Brain microvascular endothelial cell (primary cell): ENCODE results near the gene KIRREL1.
A peak's percentile ranks its signal among the peaks of the same experiment; 100 is the strongest.

Source experiments
- DNase-seq: peaks from one replicate; pipeline ENCODE4 v3.0.0-alpha.2; 2020
- H3K27ac ChIP-seq: fragments of 250-450 bp; sonication (Bioruptor Pico); 2 replicates; pipeline ENCODE4 v1.5.1; 2020; ENCODE audit warnings: mild to moderate bottlenecking, moderate library complexity
- H3K27me3 ChIP-seq: fragments of 250-450 bp; sonication (Bioruptor Pico); replicated peaks from 2 replicates; pipeline ENCODE4 v1.5.1; 2020; ENCODE audit warnings: mild to moderate bottlenecking
- H3K36me3 ChIP-seq: fragments of 250-450 bp; sonication (Bioruptor Pico); replicated peaks from 2 replicates; pipeline ENCODE4 v1.5.1; 2020; ENCODE audit warnings: mild to moderate bottlenecking
- H3K4me3 ChIP-seq: 2 replicates; pipeline ENCODE4 v1.5.1; 2011; ENCODE audit warnings: low read depth, mild to moderate bottlenecking, control low read depth, low read length, moderate library complexity
- in situ Hi-C: cut with HindIII; loops from 2 replicates; pipeline ENCODE4 v1.10.0; 2017; ENCODE audit warnings: low sequenced_read_pairs, low pct_ligation_motif_present
- TF ChIP-seq, protein P1 (sequence below): IDR thresholded peaks from 2 replicates; pipeline ENCODE4 v1.5.1; 2011; ENCODE audit warnings: low read depth, mild to moderate bottlenecking, moderate library complexity, low read length, control low read depth, inconsistent platforms; ENCODE audit errors: missing control alignments

The KIRREL1 gene

GRCh38 chr1:157971769-157972168 is 21.7 kb upstream of the KIRREL1 start:
- H3K27ac ChIP-seq = no peak overlapping the region
- TF ChIP-seq, protein P1, sequence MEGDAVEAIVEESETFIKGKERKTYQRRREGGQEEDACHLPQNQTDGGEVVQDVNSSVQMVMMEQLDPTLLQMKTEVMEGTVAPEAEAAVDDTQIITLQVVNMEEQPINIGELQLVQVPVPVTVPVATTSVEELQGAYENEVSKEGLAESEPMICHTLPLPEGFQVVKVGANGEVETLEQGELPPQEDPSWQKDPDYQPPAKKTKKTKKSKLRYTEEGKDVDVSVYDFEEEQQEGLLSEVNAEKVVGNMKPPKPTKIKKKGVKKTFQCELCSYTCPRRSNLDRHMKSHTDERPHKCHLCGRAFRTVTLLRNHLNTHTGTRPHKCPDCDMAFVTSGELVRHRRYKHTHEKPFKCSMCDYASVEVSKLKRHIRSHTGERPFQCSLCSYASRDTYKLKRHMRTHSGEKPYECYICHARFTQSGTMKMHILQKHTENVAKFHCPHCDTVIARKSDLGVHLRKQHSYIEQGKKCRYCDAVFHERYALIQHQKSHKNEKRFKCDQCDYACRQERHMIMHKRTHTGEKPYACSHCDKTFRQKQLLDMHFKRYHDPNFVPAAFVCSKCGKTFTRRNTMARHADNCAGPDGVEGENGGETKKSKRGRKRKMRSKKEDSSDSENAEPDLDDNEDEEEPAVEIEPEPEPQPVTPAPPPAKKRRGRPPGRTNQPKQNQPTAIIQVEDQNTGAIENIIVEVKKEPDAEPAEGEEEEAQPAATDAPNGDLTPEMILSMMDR = no peak
- H3K27me3 ChIP-seq = no peaks in the 10 kb centered on the region
- in situ Hi-C loops = loop anchor here (25.0 kb wide), 2 partner anchors 141 to 1066 kb away; no protein-coding TSS in a partner anchor
- H3K36me3 ChIP-seq = no peaks in the 10 kb centered on the region
- no peak for DNase-seq
- no peak overlapping the region for H3K4me3 ChIP-seq

DNA sequence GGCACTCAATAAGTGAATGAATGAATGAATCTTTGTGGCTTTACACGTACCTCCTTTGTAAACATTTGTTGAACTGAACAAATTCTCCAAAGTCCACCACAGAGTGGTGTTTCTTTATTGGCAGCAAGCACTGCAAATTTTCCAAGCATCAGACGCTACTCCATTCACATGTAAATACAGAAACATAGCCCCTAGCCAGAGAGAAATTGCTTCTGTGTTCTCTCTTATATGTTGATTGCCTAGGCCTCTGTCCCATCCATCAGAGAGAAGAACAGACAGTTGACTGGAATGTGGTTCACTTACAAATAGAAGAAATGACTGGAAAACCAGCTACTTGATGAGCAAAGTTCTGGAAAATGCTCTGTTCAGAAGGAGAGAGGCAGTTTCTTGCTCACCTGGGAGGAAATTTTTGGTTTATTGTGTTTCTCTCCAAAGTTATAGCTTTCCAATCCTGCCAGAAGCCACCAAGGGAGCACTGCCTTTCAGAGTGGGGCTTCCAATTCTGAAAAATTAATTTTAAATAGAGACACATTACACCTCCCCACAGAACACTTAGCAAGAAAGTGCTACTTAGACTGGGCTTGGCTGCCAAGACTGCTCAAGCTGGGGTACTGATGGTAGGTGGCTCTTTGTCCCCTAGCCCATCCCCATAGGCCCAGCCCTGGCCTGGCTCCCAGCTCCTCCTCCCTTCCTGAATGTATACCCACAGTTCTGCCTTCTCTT is 18.1 kb upstream of the KIRREL1 start:
- TF ChIP-seq, protein P1 = no peak
- no peak overlapping the region for H3K27ac ChIP-seq
- in situ Hi-C loops = no loop called here

GRCh38 chr1:157976888-157977287 is 16.6 kb upstream of the KIRREL1 start:
- no peak overlapping the region for H3K4me3 ChIP-seq
- H3K27ac ChIP-seq = no peak overlapping the region
- in situ Hi-C loops = no loop called here
- DNase-seq = no peak
- TF ChIP-seq, protein P1 = no peak
- no peaks in the 10 kb centered on the region for H3K36me3 ChIP-seq
- H3K27me3 ChIP-seq = no peaks in the 10 kb centered on the region

More for the DNA sequence above, 18.1 kb upstream of the KIRREL1 start:
- no peak for DNase-seq
- H3K27me3 ChIP-seq = no peaks in the 10 kb centered on the region
- H3K36me3 ChIP-seq = no peaks in the 10 kb centered on the region
- H3K4me3 ChIP-seq = no peak overlapping the region

DNA sequence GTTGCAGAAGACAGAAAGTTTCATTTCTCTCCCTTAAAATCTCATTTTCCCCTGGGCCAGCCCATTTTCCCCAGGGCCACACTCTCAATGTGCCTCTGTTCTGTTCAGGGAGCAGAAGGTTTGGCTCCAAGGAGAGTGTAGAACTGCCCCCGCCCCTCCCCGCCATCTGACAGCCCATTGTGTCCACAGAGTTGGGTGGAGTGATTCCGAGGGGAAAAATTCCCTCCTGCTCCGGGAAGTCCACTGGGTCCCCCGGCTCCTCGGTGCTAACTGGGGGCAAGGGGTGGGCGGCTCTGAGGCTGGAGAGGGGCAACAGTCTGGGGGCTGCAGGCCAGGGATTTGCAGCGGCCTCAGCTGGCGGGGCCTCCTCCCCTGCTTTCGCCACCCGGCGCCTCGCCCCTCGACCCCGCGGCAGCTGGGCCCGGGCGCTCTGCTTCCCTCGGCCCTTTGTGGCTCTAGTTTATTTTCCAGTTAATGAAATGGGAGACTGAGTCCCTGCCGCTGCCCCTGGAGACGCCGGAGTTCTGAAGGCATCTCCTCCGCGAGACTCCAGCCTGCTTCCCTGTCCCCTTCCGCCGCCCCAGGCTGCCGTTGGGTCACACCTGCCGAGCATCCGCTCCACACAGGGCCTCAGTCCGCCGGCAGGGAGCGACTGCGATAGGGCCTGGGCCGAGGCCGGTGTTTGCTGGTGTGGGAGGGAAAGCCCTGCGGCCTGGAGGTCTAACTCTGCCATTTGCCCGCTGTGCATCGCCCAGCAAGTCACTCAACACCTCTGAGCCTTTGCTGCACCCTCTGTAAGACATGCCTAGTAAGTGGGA is 14.7 kb upstream of the KIRREL1 start:
- in situ Hi-C loops = no loop called here
- Histone ChIP-seq H3K27ac (no peak overlapping the region), H3K27me3 (no peaks in the 10 kb centered on the region), H3K36me3 (no peaks in the 10 kb centered on the region), H3K4me3 (peak overlapping the region; percentile 34)
- TF ChIP-seq, protein P1 = peak; percentile 41
- DNase-seq = no peak

- no peak for DNase-seq
- no peak overlapping the region for H3K27ac ChIP-seq
- TF ChIP-seq, protein P1 = no peak
- in situ Hi-C loops = no loop called here
- H3K36me3 ChIP-seq = no peaks in the 10 kb centered on the region
- no peak overlapping the region for H3K4me3 ChIP-seq
- H3K27me3 ChIP-seq = no peaks in the 10 kb centered on the region
Observed at GRCh38 chr1:157982136-157982535, 11.3 kb upstream of the KIRREL1 start.
